ENCODE measurements around the gene TATDN3. TPM values are rescaled to one million over a fixed set of nuclear protein-coding genes. Genes with fewer than 3 reads are reported as not detected.
A peak's percentile ranks its signal among the peaks of the same experiment; 100 is the strongest.

Gene TATDN3
- total RNA-seq (2014; rRNA removed; shearing (Covaris generic); ENCODE audit: low replicate concordance), result 34.1 and 47.6 TPM in 2 replicates

GRCh38 chr1:212791676-212792395, at the start of gene TATDN3, which contains the start of gene NSL1:
TATDN3 (plus strand) TSS chr1:212791894; CDS start chr1:212791922, 28 bp downstream.
NSL1 (minus strand) TSS chr1:212791777; CDS start chr1:212791763, 14 bp downstream.
- peak within 1 kb of the TSS; percentile 86 for H3K9ac ChIP-seq (ENCODE audit: low read length)
- H3K27me3 ChIP-seq (ENCODE audit: low read length), result no peaks in the 10 kb centered on the region
- peak within 1 kb of the TSS; percentile 95 for H3K4me2 ChIP-seq (ENCODE audit: low read depth, low read length, poor library complexity, severe bottlenecking)
- H2AFZ ChIP-seq (ENCODE audit: low read length), result peak within 1 kb of the TSS; percentile 73
- peaks cover 54% of the 10 kb centered on the region for H3K4me1 ChIP-seq (ENCODE audit: low read length)
- peak; percentile 98 for DNase-seq
- peaks cover 71% of the 10 kb centered on the region for H3K79me2 ChIP-seq (ENCODE audit: low read length)
- H3K27ac ChIP-seq (ENCODE audit: low read length), result peak within 1 kb of the TSS; percentile 89
- peaks cover 12% of the 10 kb centered on the region; the same call in 1 of the 2 replicates for H3K36me3 ChIP-seq (ENCODE audit: insufficient read depth, low read length)
- peak within 1 kb of the TSS; percentile 83 for H3K4me3 ChIP-seq (ENCODE audit: low read length)
- H3K9me2 ChIP-seq (replicated peaks; ENCODE audit: insufficient read depth, low read length), result no peaks in the 10 kb centered on the region
- no peaks in the 10 kb centered on the region for H4K20me1 ChIP-seq (ENCODE audit: insufficient read depth, low read depth, low read length)
- H3K9me3 ChIP-seq (ENCODE audit: low read length), result no peaks in the 10 kb centered on the region

- Histone ChIP-seq H3K9ac (ENCODE audit: low read length) (no peak overlapping the region), H3K9me2 (replicated peaks; ENCODE audit: insufficient read depth, low read length) (no peaks in the 10 kb centered on the region), H3K9me3 (ENCODE audit: low read length) (no peaks in the 10 kb centered on the region), H3K27me3 (ENCODE audit: low read length) (no peaks in the 10 kb centered on the region), H4K20me1 (ENCODE audit: insufficient read depth, low read depth, low read length) (no peaks in the 10 kb centered on the region), H3K36me3 (ENCODE audit: insufficient read depth, low read length) (peaks cover 19% of the 10 kb centered on the region), H2AFZ (ENCODE audit: low read length) (no peak overlapping the region), H3K4me3 (ENCODE audit: low read length) (no peak overlapping the region), H3K4me2 (ENCODE audit: low read depth, low read length, poor library complexity, severe bottlenecking) (no peak overlapping the region), H3K79me2 (ENCODE audit: low read length) (peaks cover 84% of the 10 kb centered on the region), H3K4me1 (ENCODE audit: low read length) (no peaks in the 10 kb centered on the region), H3K27ac (ENCODE audit: low read length) (no peak overlapping the region)
- no peak for DNase-seq
Observed at GRCh38 chr1:212743901-212744475, 47.7 kb upstream of the TATDN3 start.

GRCh38 chr1:212745303-212745702, 46.4 kb upstream of the TATDN3 start:
- Histone ChIP-seq H3K4me2 (ENCODE audit: low read depth, low read length, poor library complexity, severe bottlenecking) (no peak overlapping the region), H3K79me2 (ENCODE audit: low read length) (peaks cover 84% of the 10 kb centered on the region), H3K4me1 (ENCODE audit: low read length) (no peaks in the 10 kb centered on the region)

DNA sequence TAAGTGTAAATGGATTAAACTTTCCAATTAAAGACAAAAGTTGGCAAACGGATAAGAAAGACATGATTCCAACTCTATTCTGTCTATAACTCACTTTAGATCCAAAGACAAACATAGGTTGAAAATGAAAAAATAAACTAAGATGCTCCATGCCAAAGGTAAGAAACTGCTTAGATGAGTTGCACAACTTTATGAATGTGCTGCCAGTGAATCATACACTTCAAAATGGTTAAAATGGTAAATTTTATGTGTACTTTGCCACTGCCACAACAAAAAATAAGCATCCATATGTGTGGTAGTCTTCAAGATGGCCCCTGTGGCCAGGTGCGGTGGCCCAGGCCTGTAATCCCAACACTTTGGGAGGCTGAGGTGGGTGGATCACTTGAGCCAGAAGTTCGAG, 45.1 kb upstream of the TATDN3 start:
- Histone ChIP-seq H3K27ac (ENCODE audit: low read length) (no peak overlapping the region), H3K4me3 (ENCODE audit: low read length) (no peak overlapping the region), H3K79me2 (ENCODE audit: low read length) (peaks cover 85% of the 10 kb centered on the region), H3K4me1 (ENCODE audit: low read length) (no peaks in the 10 kb centered on the region), H3K9ac (ENCODE audit: low read length) (no peak overlapping the region), H3K4me2 (ENCODE audit: low read depth, low read length, poor library complexity, severe bottlenecking) (no peak overlapping the region), H3K9me3 (ENCODE audit: low read length) (no peaks in the 10 kb centered on the region), H3K36me3 (ENCODE audit: insufficient read depth, low read length) (peaks cover 14% of the 10 kb centered on the region), H3K27me3 (ENCODE audit: low read length) (no peaks in the 10 kb centered on the region), H3K9me2 (replicated peaks; ENCODE audit: insufficient read depth, low read length) (no peaks in the 10 kb centered on the region), H2AFZ (ENCODE audit: low read length) (no peak overlapping the region), H4K20me1 (ENCODE audit: insufficient read depth, low read depth, low read length) (no peaks in the 10 kb centered on the region)
- DNase-seq, result no peak

More at GRCh38 chr1:212745303-212745702, 46.4 kb upstream of the TATDN3 start:
- DNase-seq, result no peak
- H4K20me1 ChIP-seq (ENCODE audit: insufficient read depth, low read depth, low read length), result no peaks in the 10 kb centered on the region
- no peaks in the 10 kb centered on the region for H3K9me3 ChIP-seq (ENCODE audit: low read length)
- no peak overlapping the region for H2AFZ ChIP-seq (ENCODE audit: low read length)
- H3K36me3 ChIP-seq (ENCODE audit: insufficient read depth, low read length), result peaks cover 19% of the 10 kb centered on the region
- no peak overlapping the region for H3K27ac ChIP-seq (ENCODE audit: low read length)
- H3K9me2 ChIP-seq (replicated peaks; ENCODE audit: insufficient read depth, low read length), result no peaks in the 10 kb centered on the region
- no peaks in the 10 kb centered on the region for H3K27me3 ChIP-seq (ENCODE audit: low read length)
- no peak overlapping the region for H3K4me3 ChIP-seq (ENCODE audit: low read length)
- H3K9ac ChIP-seq (ENCODE audit: low read length), result no peak overlapping the region

DNA sequence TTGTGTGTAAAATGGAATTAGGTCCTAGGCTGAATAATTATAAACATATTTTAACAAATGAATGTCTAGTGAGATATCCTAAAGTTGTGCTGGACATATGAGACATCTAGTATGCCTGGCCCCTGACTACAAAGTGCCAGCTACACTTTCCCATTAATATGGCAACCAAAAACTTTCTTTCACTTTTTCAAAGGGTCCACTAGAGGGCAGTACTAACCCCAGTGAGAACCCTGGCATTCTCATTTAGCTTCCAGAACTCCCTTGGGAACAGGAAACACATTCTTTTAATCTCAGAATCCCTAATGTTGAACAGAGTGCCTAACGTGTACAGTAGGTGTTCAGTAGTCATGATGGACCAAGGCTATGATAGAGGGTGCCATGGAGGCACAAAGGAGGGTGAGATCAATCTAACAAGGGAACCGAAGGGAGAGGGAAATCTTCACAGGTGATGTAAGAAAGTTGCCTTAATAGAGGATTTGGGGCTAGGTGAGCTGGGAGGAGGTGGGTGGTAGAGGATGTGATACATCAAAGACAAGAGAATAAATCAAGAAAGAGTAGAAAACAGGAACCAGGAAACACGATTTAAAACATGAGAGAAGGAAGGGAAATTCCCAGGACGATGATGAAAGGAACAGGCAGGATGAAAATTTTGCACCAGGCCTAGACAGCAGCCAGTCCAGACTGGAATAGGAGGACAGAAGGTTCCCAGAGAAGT, 41.7 kb upstream of the TATDN3 start:
- H3K9me2 ChIP-seq (replicated peaks; ENCODE audit: insufficient read depth, low read length), result no peaks in the 10 kb centered on the region
- no peaks in the 10 kb centered on the region for H4K20me1 ChIP-seq (ENCODE audit: insufficient read depth, low read depth, low read length)
- H3K4me2 ChIP-seq (ENCODE audit: low read depth, low read length, poor library complexity, severe bottlenecking), result no peak overlapping the region
- peaks cover 85% of the 10 kb centered on the region for H3K79me2 ChIP-seq (ENCODE audit: low read length)
- DNase-seq, result peak; percentile 74
- H3K9ac ChIP-seq (ENCODE audit: low read length), result no peak overlapping the region
- no peaks in the 10 kb centered on the region for H3K9me3 ChIP-seq (ENCODE audit: low read length)
- H3K4me1 ChIP-seq (ENCODE audit: low read length), result peaks cover 28% of the 10 kb centered on the region
- peaks cover 10% of the 10 kb centered on the region; the same call in 1 of the 2 replicates for H3K36me3 ChIP-seq (ENCODE audit: insufficient read depth, low read length)
- H2AFZ ChIP-seq (ENCODE audit: low read length), result no peak overlapping the region
- H3K4me3 ChIP-seq (ENCODE audit: low read length), result no peak overlapping the region
- no peak overlapping the region for H3K27ac ChIP-seq (ENCODE audit: low read length)
- H3K27me3 ChIP-seq (ENCODE audit: low read length), result no peaks in the 10 kb centered on the region

DNA sequence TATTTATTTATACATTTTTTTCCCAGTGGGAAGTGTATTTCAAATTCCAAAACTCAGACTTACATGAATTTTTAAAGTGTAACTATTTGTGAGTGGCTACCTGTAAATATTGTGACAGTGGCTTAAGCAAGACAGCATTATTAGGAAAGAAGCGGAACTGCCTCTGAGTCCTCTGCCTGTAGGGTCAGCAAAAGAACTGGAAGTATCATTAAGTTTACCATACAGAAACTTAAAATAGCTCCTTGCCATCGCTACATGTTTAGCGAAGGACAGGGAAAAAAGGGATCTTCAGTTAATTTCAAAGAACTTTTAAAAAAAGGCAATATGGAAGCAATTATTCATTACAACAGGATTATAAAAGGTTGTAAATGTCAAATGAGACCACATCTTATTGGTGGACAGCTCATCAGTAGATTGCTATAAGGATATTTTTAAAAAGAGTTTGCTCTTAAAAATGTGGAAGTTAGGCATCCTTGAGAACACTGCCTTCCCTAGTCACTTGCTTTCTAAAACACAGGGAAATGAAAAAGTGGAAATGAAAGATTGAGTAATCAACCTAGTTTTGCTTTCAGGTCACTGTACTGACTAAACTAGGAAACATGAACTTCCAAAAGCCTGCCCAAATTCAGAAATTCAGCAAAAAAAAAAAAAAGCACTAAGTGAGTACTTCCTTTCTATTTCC, 39.3 kb upstream of the TATDN3 start:
- H3K79me2 ChIP-seq (ENCODE audit: low read length), result peaks cover 75% of the 10 kb centered on the region
- H3K4me3 ChIP-seq (ENCODE audit: low read length), result peak overlapping the region; percentile 35; the same call in 1 of the 2 replicates

DNA sequence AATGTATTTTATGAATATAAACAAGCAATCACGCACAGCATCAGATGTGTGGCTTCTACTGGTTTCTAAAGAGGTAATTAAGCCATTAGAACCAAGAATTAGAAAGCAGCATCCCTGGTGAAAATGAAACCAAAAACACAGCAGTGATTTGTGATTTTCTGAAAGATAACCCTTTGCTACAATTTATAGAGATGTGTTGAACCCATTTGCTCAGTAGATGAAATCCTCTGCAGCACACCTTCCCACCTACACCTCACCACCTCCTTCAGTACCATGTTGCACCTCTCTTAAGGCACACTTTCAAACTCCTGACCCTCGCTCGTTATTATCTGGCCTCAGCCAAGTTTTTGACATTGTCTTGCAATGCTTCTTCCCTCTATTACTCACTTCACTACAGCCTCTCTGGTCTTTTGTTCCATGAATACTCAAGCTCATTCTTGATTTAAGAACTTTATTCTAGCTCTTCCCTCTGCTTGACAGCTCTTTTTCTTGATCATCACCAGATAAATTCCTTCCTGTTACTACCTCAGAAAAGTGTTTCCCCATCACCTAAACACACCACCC, 38.7 kb upstream of the TATDN3 start:
- Histone ChIP-seq H3K9me2 (replicated peaks; ENCODE audit: insufficient read depth, low read length) (no peaks in the 10 kb centered on the region), H3K4me3 (ENCODE audit: low read length) (peak overlapping the region; percentile 35; the same call in 1 of the 2 replicates), H3K27ac (ENCODE audit: low read length) (0 out of 2 replicates have a peak overlapping the region, but pooled peaks have one; percentile 5), H3K9me3 (ENCODE audit: low read length) (no peaks in the 10 kb centered on the region), H3K79me2 (ENCODE audit: low read length) (peaks cover 75% of the 10 kb centered on the region), H3K4me2 (ENCODE audit: low read depth, low read length, poor library complexity, severe bottlenecking) (peak overlapping the region; percentile 63), H3K9ac (ENCODE audit: low read length) (peak overlapping the region; percentile 1; the same call in 1 of the 2 replicates), H3K4me1 (ENCODE audit: low read length) (peaks cover 29% of the 10 kb centered on the region), H4K20me1 (ENCODE audit: insufficient read depth, low read depth, low read length) (no peaks in the 10 kb centered on the region), H3K27me3 (ENCODE audit: low read length) (no peaks in the 10 kb centered on the region), H2AFZ (ENCODE audit: low read length) (no peak overlapping the region), H3K36me3 (ENCODE audit: insufficient read depth, low read length) (peaks cover 7% of the 10 kb centered on the region; the same call in 1 of the 2 replicates)
- no peak for DNase-seq

More for the DNA sequence above, 39.3 kb upstream of the TATDN3 start:
- DNase-seq, result no peak
- no peaks in the 10 kb centered on the region for H3K9me2 ChIP-seq (replicated peaks; ENCODE audit: insufficient read depth, low read length)
- H3K4me1 ChIP-seq (ENCODE audit: low read length), result peaks cover 29% of the 10 kb centered on the region
- no peak overlapping the region; the same call in 1 of the 2 replicates for H3K9ac ChIP-seq (ENCODE audit: low read length)
- peak overlapping the region; percentile 63 for H3K4me2 ChIP-seq (ENCODE audit: low read depth, low read length, poor library complexity, severe bottlenecking)
- H3K36me3 ChIP-seq (ENCODE audit: insufficient read depth, low read length), result peaks cover 7% of the 10 kb centered on the region; the same call in 1 of the 2 replicates
- no peaks in the 10 kb centered on the region for H3K27me3 ChIP-seq (ENCODE audit: low read length)
- no peaks in the 10 kb centered on the region for H4K20me1 ChIP-seq (ENCODE audit: insufficient read depth, low read depth, low read length)
- H2AFZ ChIP-seq (ENCODE audit: low read length), result no peak overlapping the region
- H3K9me3 ChIP-seq (ENCODE audit: low read length), result no peaks in the 10 kb centered on the region
- H3K27ac ChIP-seq (ENCODE audit: low read length), result no peak overlapping the region
